H1 (cell line): Measurements from ENCODE around the gene MRPS27. TPM values are rescaled to one million over a fixed set of nuclear protein-coding genes. Genes with fewer than 3 reads are reported as not detected.

Experiments
- CTCF ChIA-PET: fragments of 300-600 bp; sonication (Branson Sonifier 250); formaldehyde crosslinking; loops from one replicate; lab custom pipeline; 2021; ENCODE audit not compliant: partially characterized antibody; lab: Charles Lee
- POLR2A ChIA-PET: fragments of 300-600 bp; sonication (Branson Sonifier 250); formaldehyde crosslinking; loops from one replicate; lab custom pipeline; 2021; ENCODE audit warnings: inconsistent platforms; ENCODE audit not compliant: partially characterized antibody; lab: Charles Lee
- DNase-seq, 2 experiments: peaks; one replicate each; pipeline versions ENCODE4 v3.0.0 to v3.0.0-alpha.2; 2010 to 2022; ENCODE audit warnings: low spot score in 2 of 2, low read depth in 1 of 2, mixed read lengths in 1 of 2
- FAIRE-seq: peaks from 2 replicates; lab custom pipeline; 2011; peaks lifted over from hg19 to GRCh38; lab: Jason Lieb, UNC
- H2AFZ ChIP-seq: 2 replicates; pipeline ENCODE4 v1.8.1; 2012; ENCODE audit warnings: low read length, inconsistent platforms
- H2AK5ac ChIP-seq: 2 replicates; pipeline ENCODE4 v1.6.1; 2013; ENCODE audit warnings: low read depth, low read length
- H2BK120ac ChIP-seq: replicated peaks from 2 replicates; pipeline ENCODE3; 2013; ENCODE audit warnings: low read depth, low read length, inconsistent platforms
- H2BK12ac ChIP-seq: 2 replicates; pipeline ENCODE4 v1.6.1; 2013; ENCODE audit warnings: low read depth, low read length
- H2BK15ac ChIP-seq: 2 replicates; pipeline ENCODE4 v1.6.1; 2013; ENCODE audit warnings: low read length
- H2BK20ac ChIP-seq: 2 replicates; pipeline ENCODE4 v1.6.1; 2013; ENCODE audit warnings: low read length
- H2BK5ac ChIP-seq: 2 replicates; pipeline ENCODE4 v1.6.1; 2013; ENCODE audit warnings: low read depth, low read length
- H3K14ac ChIP-seq: 2 replicates; pipeline ENCODE4 v1.6.1; 2013; ENCODE audit warnings: inconsistent platforms; ENCODE audit not compliant: insufficient read length
- H3K18ac ChIP-seq: 2 replicates; pipeline ENCODE4 v1.6.1; 2013; ENCODE audit warnings: low read length; ENCODE audit errors: extremely low read depth
- H3K23ac ChIP-seq: 2 replicates; pipeline ENCODE4 v1.6.1; 2013; ENCODE audit warnings: inconsistent platforms; ENCODE audit not compliant: insufficient read length
- H3K23me2 ChIP-seq: 2 replicates; pipeline ENCODE4 v1.6.1; 2013; ENCODE audit warnings: low read depth, low read length
- H3K27ac ChIP-seq: 2 replicates; pipeline ENCODE4 v1.6.1; 2011; ENCODE audit warnings: low read depth, low read length, inconsistent platforms
- H3K27me3 ChIP-seq, 4 experiments: replicated peaks in 1 of 4; 1 replicate in 1 of 4; 2 replicates in 3 of 4; pipeline versions ENCODE4 v1.6.1 to v1.8.1; 2011 to 2013; ENCODE audit warnings: low read length in 3 of 4, mild to moderate bottlenecking in 3 of 4, inconsistent platforms in 2 of 4, mixed read lengths in 2 of 4, moderate library complexity in 1 of 4; ENCODE audit not compliant: control insufficient read depth in 3 of 4, insufficient read depth in 3 of 4; ENCODE audit errors: extremely low read depth in 1 of 4
- H3K36me3 ChIP-seq, 4 experiments: 2 replicates each; pipeline versions ENCODE4 v1.6.1 to v1.8.1; 2011 to 2013; ENCODE audit warnings: mild to moderate bottlenecking in 4 of 4, low read length in 3 of 4, moderate library complexity in 2 of 4, control low read depth in 1 of 4, inconsistent platforms in 1 of 4; ENCODE audit not compliant: insufficient read depth in 4 of 4, control insufficient read depth in 2 of 4
- H3K4ac ChIP-seq: replicated peaks from 2 replicates; pipeline ENCODE3; 2013; ENCODE audit warnings: low read length, low read depth, mixed read lengths, inconsistent platforms; ENCODE audit not compliant: insufficient read length
- H3K4me1 ChIP-seq, 4 experiments: replicated peaks in 1 of 4; 1 replicate in 1 of 4; 2 replicates in 3 of 4; pipeline versions ENCODE4 v1.6.1 to v1.8.1; 2011 to 2013; ENCODE audit warnings: low read length in 3 of 4, inconsistent platforms in 2 of 4, mixed read lengths in 1 of 4; ENCODE audit not compliant: insufficient read depth in 4 of 4, control insufficient read depth in 3 of 4
- H3K4me2 ChIP-seq, 2 experiments: 2 replicates each; pipeline versions ENCODE4 v1.6.1 to v1.8.1; 2011 to 2013; ENCODE audit warnings: low read depth in 2 of 2, low read length in 2 of 2, control low read depth in 1 of 2, inconsistent platforms in 1 of 2, mild to moderate bottlenecking in 1 of 2; ENCODE audit not compliant: insufficient read depth in 1 of 2
- H3K4me3 ChIP-seq, 4 experiments: fragments of 200-600, 300-600 bp in 1 of 4; sonication (generic), shearing (Covaris generic), sonication (Bioruptor Twin) in 1 of 4; 2 replicates each; pipeline versions ENCODE4 v1.5.1 to v1.8.1; 2011 to 2016; ENCODE audit warnings: low read length in 4 of 4, low read depth in 3 of 4, control low read depth in 2 of 4, inconsistent platforms in 2 of 4, mild to moderate bottlenecking in 2 of 4, mixed read lengths in 1 of 4, moderate library complexity in 1 of 4; ENCODE audit not compliant: insufficient read depth in 2 of 4; ENCODE audit errors: extremely low read depth in 1 of 4
- H3K56ac ChIP-seq: replicated peaks from 2 replicates; pipeline ENCODE3; 2013; ENCODE audit warnings: low read depth, mild to moderate bottlenecking, mixed read lengths, low read length, inconsistent platforms; ENCODE audit not compliant: insufficient read length
- H3K79me1 ChIP-seq: 2 replicates; pipeline ENCODE4 v1.6.1; 2013; ENCODE audit warnings: low read depth, low read length, control low read depth
- H3K79me2 ChIP-seq, 2 experiments: 2 replicates each; pipeline versions ENCODE4 v1.6.1 to v1.8.1; 2012 to 2013; ENCODE audit warnings: low read length in 2 of 2, mild to moderate bottlenecking in 2 of 2, inconsistent platforms in 1 of 2; ENCODE audit not compliant: insufficient read depth in 2 of 2, control insufficient read depth in 1 of 2
- H3K9ac ChIP-seq, 4 experiments: replicated peaks in 1 of 4; 1 replicate in 1 of 4; 2 replicates in 3 of 4; pipeline versions ENCODE4 v1.6.1 to v1.8.1; 2011 to 2013; ENCODE audit warnings: low read depth in 3 of 4, low read length in 3 of 4, control low read depth in 2 of 4, mild to moderate bottlenecking in 2 of 4, moderate library complexity in 2 of 4, inconsistent platforms in 1 of 4; ENCODE audit errors: extremely low read depth in 1 of 4
- H3K9me3 ChIP-seq, 2 experiments: 2 replicates each; pipeline versions ENCODE4 v1.6.1 to v1.8.1; 2012 to 2013; ENCODE audit warnings: mild to moderate bottlenecking in 2 of 2, moderate library complexity in 2 of 2, control low read depth in 1 of 2, inconsistent platforms in 1 of 2, low read depth in 1 of 2, low read length in 1 of 2, mixed read lengths in 1 of 2; ENCODE audit not compliant: insufficient read depth in 2 of 2
- H4K20me1 ChIP-seq, 2 experiments: replicated peaks in 1 of 2; 2 replicates each; pipeline versions ENCODE3 to v1.8.1; 2011 to 2013; ENCODE audit warnings: inconsistent platforms in 2 of 2, low read length in 2 of 2, mild to moderate bottlenecking in 1 of 2; ENCODE audit not compliant: insufficient read depth in 2 of 2, control insufficient read depth in 1 of 2
- H4K5ac ChIP-seq: 2 replicates; pipeline ENCODE4 v1.6.1; 2013; ENCODE audit warnings: low read length, low read depth, mixed read lengths, inconsistent platforms; ENCODE audit not compliant: insufficient read length
- H4K8ac ChIP-seq: 2 replicates; pipeline ENCODE4 v1.8.0; 2013; ENCODE audit warnings: mild to moderate bottlenecking, moderate library complexity, low read length, inconsistent platforms; ENCODE audit not compliant: insufficient read depth; ENCODE audit errors: extremely low read depth
- H4K91ac ChIP-seq: replicated peaks from 2 replicates; pipeline ENCODE3; 2013; ENCODE audit warnings: low read length, mixed read lengths, inconsistent platforms; ENCODE audit not compliant: insufficient read length
- CHD1 ChIP-seq: IDR thresholded peaks from 2 replicates; pipeline ENCODE4 v1.6.1; 2012; ENCODE audit warnings: low read depth, low read length, improper control_type of control experiment
- HDAC6 ChIP-seq: IDR thresholded peaks from one replicate; pipeline ENCODE4 v1.7.1; 2012; ENCODE audit warnings: low read depth, mild to moderate bottlenecking, inconsistent platforms, low read length, moderate library complexity
- SIN3A ChIP-seq, 2 experiments: IDR thresholded peaks in 1 of 2; conservative IDR thresholded peaks in 1 of 2; 2 replicates each; pipeline ENCODE4 v1.6.1; 2011 to 2012; ENCODE audit warnings: low read length in 2 of 2, improper control_type of control experiment in 1 of 2, low read depth in 1 of 2, mild to moderate bottlenecking in 1 of 2
- SP4 ChIP-seq: IDR thresholded peaks from 2 replicates; pipeline ENCODE4 v1.6.1; 2012; ENCODE audit warnings: low read length, inconsistent platforms
- WGBS, 2 experiments: shearing (Covaris generic) in 1 of 2; methylation state at CpG; one replicate each; pipeline versions ENCODE4 v1.1.6 to v1.1.7; 2013 to 2015; ENCODE audit warnings: low lambda C conversion rate in 2 of 2, mixed read lengths in 2 of 2, inconsistent platforms in 1 of 2, low coverage in 1 of 2, missing lambda C conversion rate in 1 of 2; ENCODE audit not compliant: insufficient replicate concordance in 2 of 2, insufficient coverage in 1 of 2, insufficient read length in 1 of 2; ENCODE audit errors: extremely low coverage in 1 of 2, missing lambda C conversion rate in 1 of 2; 5-methylcytosine and 5-hydroxymethylcytosine counted together
- polyA plus RNA-seq, 7 experiments: library from polyadenylated mRNA; depleted of rRNA in 3 of 7; stranded (reverse) in 5 of 7; unstranded in 2 of 7; fragments of >200 nt in 5 of 7; fragments of 200-250 nt in 2 of 7; gene quantifications; 1 replicate in 5 of 7; 2 replicates in 1 of 7; 4 replicates in 1 of 7; pipeline versions ENCODE4 v1.2.1 to v1.2.3, GENCODE V29; 2011 to 2013; ENCODE audit warnings: missing spikeins in 2 of 7, mixed read lengths in 2 of 7
- total RNA-seq: library from RNA; stranded (reverse); fragmentation: NEBNext Ultra II Directional; extraction: Animal tissue kit (Norgen Biotek cat#: 25700); gene quantifications from 2 replicates; pipeline ENCODE4 v1.2.1, GENCODE V29; 2021
- TF ChIP-seq, protein P1 (sequence below): IDR thresholded peaks from 2 replicates; pipeline ENCODE4 v1.6.1; 2011; ENCODE audit warnings: low read depth, mild to moderate bottlenecking, low read length; ENCODE audit not compliant: insufficient read depth

MRPS27 gene
- total and polyA plus RNA-seq, 2 of the 8 experiments (the other 6 are each of a cell fraction or from before 2014, with no cell fraction given) = 93.2 to 102 TPM

DNA sequence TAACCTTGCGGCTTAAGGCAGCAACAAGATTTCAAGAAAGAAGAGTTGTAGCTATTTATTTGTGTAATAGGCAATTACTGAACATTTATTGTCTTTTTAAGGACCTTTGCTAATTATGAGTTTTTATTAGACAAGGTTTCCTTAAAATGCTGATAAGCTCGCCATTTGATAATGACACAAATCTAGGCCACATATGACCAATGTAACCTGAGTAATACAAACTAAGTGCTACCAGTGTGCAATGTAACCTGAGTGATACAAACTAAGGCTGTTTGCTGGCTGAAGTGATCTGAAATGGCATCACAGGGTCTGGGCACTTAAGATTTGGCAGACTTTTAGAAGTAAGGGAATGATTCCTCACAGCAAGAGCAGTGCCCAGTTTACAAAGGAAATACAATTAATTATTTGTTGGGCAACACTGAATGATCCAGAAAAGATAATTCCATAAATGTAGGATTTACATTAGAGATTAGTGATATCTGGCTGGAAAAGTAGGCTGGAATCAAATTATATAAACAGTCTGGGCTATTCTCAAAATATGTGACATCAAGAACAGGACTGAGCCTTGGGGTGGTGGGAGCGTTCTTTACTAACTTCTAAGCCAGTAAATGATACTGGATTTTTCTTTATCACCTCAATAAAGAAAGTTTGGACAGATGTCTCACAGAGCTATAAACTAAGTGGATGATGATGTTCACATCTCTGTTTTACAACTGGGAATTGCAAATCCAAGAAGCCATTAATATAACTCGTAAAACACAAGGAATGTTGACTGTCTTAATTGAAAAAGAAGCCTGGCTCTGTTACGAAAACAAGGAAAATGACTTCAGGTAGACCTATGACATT is 54.8 kb downstream of the MRPS27 start:
- Histone ChIP-seq H2BK12ac (no peak overlapping the region), H4K91ac (no peak overlapping the region), H4K20me1 (no peaks in the 10 kb centered on the region), H2AFZ (no peak overlapping the region), H3K9ac (no peak overlapping the region), H3K27ac (no peak overlapping the region), H3K4me1 (peaks cover 0 to 2% (median 0%) of the 10 kb centered on the region in 4 experiments; a peak in 1 of 7 replicates), H4K8ac (no peak overlapping the region), H3K4me2 (no peak overlapping the region), H3K18ac (no peak overlapping the region), H3K27me3 (no peaks in the 10 kb centered on the region), H2BK120ac (no peak overlapping the region), H3K14ac (no peak overlapping the region), H2BK15ac (no peak overlapping the region), H3K79me1 (peaks cover 4% of the 10 kb centered on the region), H2AK5ac (no peak overlapping the region), H4K5ac (no peak overlapping the region), H3K4ac (no peak overlapping the region), H3K23me2 (no peaks in the 10 kb centered on the region), H2BK5ac (no peak overlapping the region), H3K23ac (no peak overlapping the region), H3K36me3 (no peaks in the 10 kb centered on the region), H2BK20ac (no peak overlapping the region), H3K79me2 (peaks cover 0 to 15% of the 10 kb centered on the region in 2 experiments; a peak in 2 of 4 replicates), H3K4me3 (no peak overlapping the region), H3K9me3 (no peaks in the 10 kb centered on the region), H3K56ac (no peak overlapping the region)
- DNase-seq = no peak
- WGBS, 2 experiments = 96% methylated on average over 5 of the region's 5 CpGs; no CpG with 5 or more reads in 1 of the 2 experiments
- POLR2A ChIA-PET = no interaction called here
- CTCF ChIA-PET = interaction anchor here (0.6 to 1.9 kb wide), 6 partner anchors 16 to 279 kb away, joined by 3 to 6 read pairs (median 4); no protein-coding TSS in a partner anchor
- no peak for FAIRE-seq
- TF ChIP-seq, protein P1, sequence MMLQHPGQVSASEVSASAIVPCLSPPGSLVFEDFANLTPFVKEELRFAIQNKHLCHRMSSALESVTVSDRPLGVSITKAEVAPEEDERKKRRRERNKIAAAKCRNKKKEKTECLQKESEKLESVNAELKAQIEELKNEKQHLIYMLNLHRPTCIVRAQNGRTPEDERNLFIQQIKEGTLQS = no peak
- TF ChIP-seq HDAC6 (no peak), SP4 (no peak), CHD1 (no peak), SIN3A (conservative IDR thresholded peaks at IDR 0.05 in 1 of 2, IDR thresholded peaks at IDR 0.05 in 1 of 2; ENCODE audit: low read depth in 1 of 2, low read length in 2 of 2) (no peak)
